RWPE2 (cell line): ENCODE measurements around the gene JPH4.

Experiments used
- ATAC-seq: fragments of 200-7000 bp; cut with Tn5 transposase; 3 replicates; pipeline ENCODE4 v1.9.1; 2021; ENCODE audit warnings: low read depth
- DNase-seq: peaks from one replicate; pipeline ENCODE4 v3.0.0-alpha.2; 2020; ENCODE audit warnings: low spot score
- H3K27ac ChIP-seq: fragments of 450-650 bp; 2 replicates; pipeline ENCODE4 v1.5.1; 2017; ENCODE audit warnings: mild to moderate bottlenecking; ENCODE audit not compliant: poor library complexity, severe bottlenecking
- H3K27me3 ChIP-seq: fragments of 250-450 bp; sonication (Bioruptor Pico); 2 replicates; pipeline ENCODE4 v1.5.1; 2021; ENCODE audit warnings: mild to moderate bottlenecking, moderate library complexity; ENCODE audit not compliant: insufficient read depth, poor library complexity, severe bottlenecking
- H3K36me3 ChIP-seq: fragments of 250-450 bp; sonication (Bioruptor Pico); 2 replicates; pipeline ENCODE4 v1.5.1; 2020; ENCODE audit warnings: low read depth, mild to moderate bottlenecking, moderate library complexity
- H3K4me1 ChIP-seq: fragments of 250-450 bp; sonication (Bioruptor Pico); 2 replicates; pipeline ENCODE4 v1.5.1; 2021; ENCODE audit warnings: mild to moderate bottlenecking, moderate library complexity; ENCODE audit not compliant: insufficient read depth, poor library complexity, severe bottlenecking
- H3K4me3 ChIP-seq: fragments of 250-450 bp; sonication (Bioruptor Pico); 2 replicates; pipeline ENCODE4 v1.5.1; 2021; ENCODE audit warnings: mild to moderate bottlenecking, moderate library complexity; ENCODE audit not compliant: severe bottlenecking
- H3K9me3 ChIP-seq: fragments of 250-450 bp; sonication (Bioruptor Pico); 2 replicates; pipeline ENCODE4 v1.5.1; 2021; ENCODE audit warnings: mild to moderate bottlenecking, moderate library complexity; ENCODE audit not compliant: severe bottlenecking
- TF ChIP-seq, protein P1 (sequence below): fragments of 450-650 bp; IDR thresholded peaks from one replicate; pipeline ENCODE4 v1.5.1; 2017; ENCODE audit warnings: mild to moderate bottlenecking, moderate library complexity; ENCODE audit not compliant: poor library complexity, severe bottlenecking

The JPH4 gene

DNA sequence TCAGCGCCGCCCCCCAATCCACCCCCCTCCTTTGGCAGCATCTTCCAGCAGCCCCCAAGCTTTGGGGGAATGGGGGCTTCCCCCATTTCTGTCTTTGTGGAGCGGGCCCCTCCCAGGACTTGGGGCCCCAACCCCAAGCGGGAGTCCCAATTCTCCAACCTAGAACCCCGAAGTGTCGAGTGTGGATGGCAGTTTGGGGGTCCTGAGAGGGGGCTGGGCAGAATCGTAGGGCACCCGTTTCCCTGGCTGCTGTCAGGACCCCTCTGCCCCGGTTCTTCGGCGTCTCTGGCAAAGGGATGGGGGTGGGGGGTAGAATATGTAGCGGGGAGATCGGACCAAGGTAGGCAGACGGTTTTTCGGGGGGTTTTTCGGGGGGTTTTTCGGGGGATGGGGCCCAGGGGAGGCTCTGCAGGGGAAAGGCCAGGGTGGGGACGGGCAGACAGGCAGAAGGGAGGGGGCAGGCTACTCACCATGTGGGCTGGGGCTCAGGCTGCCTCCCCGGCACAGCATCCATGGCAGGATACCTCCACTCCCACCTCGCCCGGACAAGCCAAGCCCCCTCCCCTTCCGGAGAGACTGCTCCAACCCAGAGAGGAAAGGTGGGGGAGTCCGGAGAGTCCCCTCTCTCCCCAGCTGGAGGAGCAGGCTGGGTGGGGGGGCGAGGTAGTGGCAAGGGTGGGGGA, 739 bp downstream of the JPH4 start:
- DNase-seq, result no peak
- H3K4me1 ChIP-seq, result no peaks in the 10 kb centered on the region
- no peaks in the 10 kb centered on the region for H3K36me3 ChIP-seq
- no peak overlapping the region for H3K4me3 ChIP-seq
- peaks cover 59% of the 10 kb centered on the region for H3K27me3 ChIP-seq
- ATAC-seq, result no peak
- TF ChIP-seq, protein P1, sequence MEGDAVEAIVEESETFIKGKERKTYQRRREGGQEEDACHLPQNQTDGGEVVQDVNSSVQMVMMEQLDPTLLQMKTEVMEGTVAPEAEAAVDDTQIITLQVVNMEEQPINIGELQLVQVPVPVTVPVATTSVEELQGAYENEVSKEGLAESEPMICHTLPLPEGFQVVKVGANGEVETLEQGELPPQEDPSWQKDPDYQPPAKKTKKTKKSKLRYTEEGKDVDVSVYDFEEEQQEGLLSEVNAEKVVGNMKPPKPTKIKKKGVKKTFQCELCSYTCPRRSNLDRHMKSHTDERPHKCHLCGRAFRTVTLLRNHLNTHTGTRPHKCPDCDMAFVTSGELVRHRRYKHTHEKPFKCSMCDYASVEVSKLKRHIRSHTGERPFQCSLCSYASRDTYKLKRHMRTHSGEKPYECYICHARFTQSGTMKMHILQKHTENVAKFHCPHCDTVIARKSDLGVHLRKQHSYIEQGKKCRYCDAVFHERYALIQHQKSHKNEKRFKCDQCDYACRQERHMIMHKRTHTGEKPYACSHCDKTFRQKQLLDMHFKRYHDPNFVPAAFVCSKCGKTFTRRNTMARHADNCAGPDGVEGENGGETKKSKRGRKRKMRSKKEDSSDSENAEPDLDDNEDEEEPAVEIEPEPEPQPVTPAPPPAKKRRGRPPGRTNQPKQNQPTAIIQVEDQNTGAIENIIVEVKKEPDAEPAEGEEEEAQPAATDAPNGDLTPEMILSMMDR, result no peak
- H3K27ac ChIP-seq, result no peak overlapping the region
- H3K9me3 ChIP-seq, result no peaks in the 10 kb centered on the region

DNA sequence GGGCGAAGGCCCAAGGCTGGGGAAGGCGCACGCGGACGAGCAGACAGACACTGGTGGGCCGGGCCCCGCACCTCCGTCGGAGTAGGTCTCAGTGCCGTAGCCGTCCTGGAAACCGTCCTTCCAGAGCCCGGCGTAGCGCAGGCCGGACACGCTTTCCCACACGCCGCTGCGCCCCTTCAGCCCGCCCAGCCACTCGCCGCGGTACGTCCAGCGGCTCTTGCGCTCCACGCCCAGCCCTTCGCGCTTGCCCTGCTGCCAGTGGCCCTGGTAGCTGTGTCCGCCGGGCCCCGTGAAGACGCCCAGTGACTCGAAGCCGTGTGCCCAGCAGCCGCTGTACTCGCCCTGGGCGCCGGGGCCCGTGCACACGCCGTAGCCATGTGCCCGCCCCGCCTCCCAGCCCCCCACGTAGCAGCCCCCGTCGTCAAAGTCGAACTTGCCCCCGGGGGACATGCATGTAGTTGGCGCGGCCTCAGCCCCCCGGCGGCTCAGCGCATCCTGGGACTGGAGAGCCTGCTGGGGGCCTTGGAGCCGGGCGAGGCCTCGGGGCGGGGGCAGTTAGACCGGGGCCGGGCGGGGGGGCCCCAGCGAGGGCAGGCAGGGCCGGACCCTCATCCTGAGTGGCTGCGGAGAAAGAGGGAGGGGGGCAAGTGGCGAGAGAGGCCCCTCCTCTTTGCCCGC, 1.4 kb downstream of the JPH4 start:
- H3K9me3 ChIP-seq, result no peaks in the 10 kb centered on the region
- no peak overlapping the region for H3K27ac ChIP-seq
- TF ChIP-seq, protein P1, result no peak
- peak; percentile 45; the same call in 2 of the 3 replicates for ATAC-seq
- peaks cover 59% of the 10 kb centered on the region for H3K27me3 ChIP-seq
- no peak for DNase-seq
- H3K36me3 ChIP-seq, result no peaks in the 10 kb centered on the region
- H3K4me3 ChIP-seq, result no peak overlapping the region
- H3K4me1 ChIP-seq, result no peaks in the 10 kb centered on the region

DNA sequence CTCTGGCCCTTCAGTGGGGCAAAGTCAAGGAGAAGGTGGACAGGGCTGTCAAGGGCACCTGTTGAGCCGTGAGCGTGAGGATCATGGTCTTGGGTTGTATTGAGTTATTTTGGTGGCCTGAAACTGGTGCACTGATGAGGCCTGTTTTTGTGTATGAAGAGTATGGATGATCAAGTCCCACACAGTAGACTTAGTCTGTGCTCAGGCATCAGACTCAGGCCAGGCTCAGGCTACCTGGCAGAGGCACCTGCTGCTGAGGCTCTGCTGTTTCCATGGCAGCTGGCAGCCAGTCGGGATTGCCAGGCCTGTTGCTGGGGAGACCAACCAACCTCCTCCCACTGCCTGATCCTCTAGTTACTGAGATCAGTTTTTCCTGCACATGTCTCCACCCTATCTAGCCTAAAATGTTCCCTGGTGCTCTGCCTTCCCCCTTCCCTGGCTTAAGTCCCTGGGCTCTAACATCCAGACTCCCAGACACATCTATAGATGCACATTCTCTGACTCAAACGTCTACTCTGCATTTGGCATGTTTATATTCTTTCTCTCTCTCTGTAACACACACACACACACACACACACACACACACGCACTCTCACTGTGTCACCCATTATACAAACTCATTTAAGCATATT, 5.1 kb downstream of the JPH4 start:
- H3K27me3 ChIP-seq, result peaks cover 39% of the 10 kb centered on the region
- no peaks in the 10 kb centered on the region for H3K9me3 ChIP-seq
- H3K36me3 ChIP-seq, result no peaks in the 10 kb centered on the region
- ATAC-seq (no peak), DNase-seq (no peak)
- TF ChIP-seq, protein P1, result no peak
- no peak overlapping the region for H3K4me3 ChIP-seq
- H3K27ac ChIP-seq, result no peak overlapping the region
- no peaks in the 10 kb centered on the region for H3K4me1 ChIP-seq

DNA sequence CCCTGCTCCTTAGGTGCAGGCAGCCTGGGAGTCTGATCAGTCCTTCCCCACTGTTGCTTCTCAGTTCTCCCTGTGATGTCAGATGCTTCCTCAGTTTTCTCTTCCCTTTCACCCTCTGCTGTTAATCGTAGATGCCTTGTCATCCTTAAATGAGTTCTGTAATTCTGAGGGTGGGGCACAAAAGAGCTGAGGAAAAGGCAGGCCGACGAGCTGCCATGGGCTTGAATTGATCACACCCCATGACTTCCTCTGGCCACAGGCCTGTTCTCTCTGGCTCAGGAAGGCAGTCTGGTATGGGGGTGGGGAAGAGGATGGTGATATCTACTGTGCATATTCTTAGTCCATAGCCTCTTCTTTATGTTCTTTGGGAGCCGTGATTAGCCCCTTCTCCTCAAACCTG, 5.8 kb downstream of the JPH4 start:
- Histone ChIP-seq H3K36me3 (no peaks in the 10 kb centered on the region), H3K27ac (no peak overlapping the region), H3K27me3 (peaks cover 33% of the 10 kb centered on the region), H3K9me3 (no peaks in the 10 kb centered on the region), H3K4me1 (peaks cover 4% of the 10 kb centered on the region), H3K4me3 (no peak overlapping the region)
- TF ChIP-seq, protein P1, result no peak
- DNase-seq (no peak), ATAC-seq (no peak)

DNA sequence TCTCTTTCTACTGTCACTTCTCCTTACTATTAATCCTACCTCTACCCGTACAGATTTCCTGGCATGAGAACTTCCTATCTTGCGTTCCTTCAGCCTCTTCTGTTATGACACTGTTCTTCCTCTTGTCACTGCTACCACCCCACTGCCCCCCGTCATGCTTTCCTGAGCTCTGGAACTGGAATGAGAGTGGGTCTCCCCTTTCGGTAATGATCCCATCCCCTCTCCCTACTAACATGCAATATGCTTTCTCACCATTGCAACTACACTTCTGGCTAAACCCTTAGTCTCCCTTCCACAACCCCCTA, 6.1 kb downstream of the JPH4 start:
- Histone ChIP-seq H3K27ac (no peak overlapping the region), H3K4me1 (peaks cover 4% of the 10 kb centered on the region), H3K27me3 (peaks cover 29% of the 10 kb centered on the region)

More for the DNA sequence above, 6.1 kb downstream of the JPH4 start:
- H3K9me3 ChIP-seq, result no peaks in the 10 kb centered on the region
- TF ChIP-seq, protein P1, result no peak
- no peaks in the 10 kb centered on the region for H3K36me3 ChIP-seq
- H3K4me3 ChIP-seq, result no peak overlapping the region
- ATAC-seq, result no peak
- no peak for DNase-seq
